Spinal cord (tissue), 10 donors: Measurements from ENCODE around the gene ATP7B. TPM values are rescaled to one million over a fixed set of nuclear protein-coding genes. Genes with fewer than 3 reads are reported as not detected.

Experiments
- DNase-seq, 6 donors: peaks; one replicate each; pipeline versions ENCODE4 v3.0.0 to v3.0.0-alpha.2; 2013 to 2015; ENCODE audit warnings: low spot score in 6 of 6, low read depth in 4 of 6
- H3K27ac ChIP-seq: one replicate; pipeline ENCODE4 v1.5.1; 2013; ENCODE audit warnings: low read depth, low read length, control low read depth
- H3K27me3 ChIP-seq: one replicate; pipeline ENCODE4 v1.6.1; 2013; ENCODE audit warnings: low read length; ENCODE audit not compliant: control insufficient read depth, insufficient read depth
- H3K36me3 ChIP-seq: one replicate; pipeline ENCODE4 v1.6.1; 2013; ENCODE audit warnings: low read length; ENCODE audit not compliant: control insufficient read depth, insufficient read depth
- H3K4me1 ChIP-seq: one replicate; pipeline ENCODE4 v1.6.1; 2013; ENCODE audit warnings: low read length; ENCODE audit not compliant: control insufficient read depth, insufficient read depth
- H3K4me3 ChIP-seq: one replicate; pipeline ENCODE4 v1.5.1; 2013; ENCODE audit warnings: low read depth, low read length, control low read depth
- H3K9me3 ChIP-seq: one replicate; pipeline ENCODE4 v1.6.1; 2013; ENCODE audit warnings: low read length; ENCODE audit not compliant: control insufficient read depth, insufficient read depth
- WGBS: methylation state at CpG from one replicate; pipeline ENCODE4 v1.1.5; 2013; ENCODE audit warnings: missing lambda C conversion rate; ENCODE audit not compliant: insufficient coverage; 5-methylcytosine and 5-hydroxymethylcytosine counted together
- long read RNA-seq, 4 donors: transcript quantifications; one replicate each; lab custom pipeline, GENCODE V29; 2026
- polyA plus RNA-seq, 2 donors: library from polyadenylated mRNA; unstranded; fragments of 120-200 nt; gene quantifications; one replicate each; pipeline ENCODE4 v1.2.1, GENCODE V29; 2013; ENCODE audit not compliant: insufficient read length in 2 of 2
- total RNA-seq, 2 donors: library from RNA; depleted of rRNA in 1 of 2; stranded (reverse); fragments of 120-200 nt in 1 of 2; fragments of >200 nt in 1 of 2; gene quantifications; one replicate each; pipeline versions ENCODE4 v1.2.3 to v1.2.4, GENCODE V29; 2013 to 2014
- donor health status: healthy.

Gene ATP7B
- total RNA-seq (10 to 100 TPM in 1 of 2 donors, 1 to 10 TPM in 1; 9.8 to 10.5 TPM), polyA plus RNA-seq (10 to 100 TPM; 12.7 to 13.0 TPM)
- long read RNA-seq, donor 1, result 0 reads
- long read RNA-seq, donor 2, result 0 reads
- long read RNA-seq, donor 3, result 0 reads
- long read RNA-seq, donor 4, full-length matches to known transcripts, result 1 of 1 reads
- long read RNA-seq, donor 4, partial matches to known transcripts, result 0 of 1 reads
- long read RNA-seq, donor 4, other reads (novel, unspliced or antisense), result 0 of 1 reads

DNA sequence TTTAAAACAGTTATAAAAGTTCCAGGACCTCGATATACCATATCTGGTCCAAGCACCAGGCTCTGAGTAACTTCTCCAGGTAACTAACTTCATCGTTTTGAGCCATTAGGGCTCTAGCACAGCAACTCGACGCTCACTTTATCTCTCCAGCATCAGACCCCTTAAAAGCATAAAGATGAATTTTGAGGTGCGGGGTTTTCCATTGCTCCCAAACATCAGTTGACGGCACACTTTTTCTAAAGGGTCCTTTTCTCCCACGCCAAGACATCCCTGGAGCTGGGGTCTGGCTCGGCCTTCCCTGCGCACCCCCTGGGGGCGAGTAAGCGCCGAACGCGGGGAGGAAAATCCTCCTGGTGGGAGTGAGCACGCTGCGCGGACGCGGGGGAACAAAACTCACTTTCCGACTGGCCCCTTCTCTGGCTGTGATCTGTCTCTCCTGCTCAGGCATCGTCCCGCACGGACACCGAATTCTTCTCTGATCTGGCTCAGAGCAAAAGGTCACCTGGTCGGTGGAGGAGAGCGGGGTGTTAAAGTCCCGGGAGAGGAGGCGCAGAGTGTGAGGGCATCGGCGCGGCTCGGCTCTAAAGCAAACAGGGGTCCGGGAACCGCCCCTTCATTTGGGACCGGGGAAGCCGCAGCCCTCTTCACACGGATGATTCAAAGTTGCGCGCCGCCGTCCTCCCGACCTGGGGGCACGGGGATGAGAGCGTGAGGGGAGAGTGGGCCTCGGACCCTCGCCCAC, at the start of gene ATP7B:
TSS of gene ATP7B (minus strand) at position 561 of the 742 bp plus-strand sequence. CDS start at position 448, 113 bp downstream.
- Histone ChIP-seq H3K4me3 (peak within 1 kb of the TSS; percentile 98), H3K27ac (peak within 1 kb of the TSS; percentile 64), H3K9me3 (no peaks in the 10 kb centered on the region), H3K27me3 (no peaks in the 10 kb centered on the region), H3K36me3 (no peaks in the 10 kb centered on the region), H3K4me1 (peaks cover 5% of the 10 kb centered on the region)
- WGBS, result under 1% methylated on average over 45 of the region's 46 CpGs
- peak in 3 of 6 donors; percentile 26 to 58 (median 36) for DNase-seq

DNA sequence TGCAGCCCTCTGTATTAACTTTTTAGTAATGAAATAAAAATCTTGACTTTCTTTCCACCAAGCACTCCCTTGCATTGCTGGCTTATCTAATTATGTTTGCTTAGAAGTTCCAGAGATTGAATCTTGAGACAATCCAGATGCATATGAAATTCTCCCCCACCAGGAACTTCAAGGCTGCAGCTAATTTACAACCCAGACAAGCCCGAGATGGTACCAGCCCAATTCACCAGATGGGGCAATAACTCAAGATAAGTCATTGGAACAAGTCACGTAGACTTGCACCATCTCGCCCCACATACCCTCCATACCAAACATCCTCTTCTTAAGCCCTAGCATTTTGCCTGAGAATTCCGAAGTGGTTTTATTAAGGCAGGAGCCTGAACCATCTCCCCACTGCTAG, 42.2 kb upstream of the ATP7B start:
- Histone ChIP-seq H3K4me1 (no peaks in the 10 kb centered on the region), H3K36me3 (no peaks in the 10 kb centered on the region), H3K4me3 (no peak overlapping the region), H3K27me3 (no peaks in the 10 kb centered on the region), H3K9me3 (no peaks in the 10 kb centered on the region), H3K27ac (no peak overlapping the region)
- no peak for DNase-seq
- 80% methylated on average over 4 of the region's 4 CpGs for WGBS

DNA sequence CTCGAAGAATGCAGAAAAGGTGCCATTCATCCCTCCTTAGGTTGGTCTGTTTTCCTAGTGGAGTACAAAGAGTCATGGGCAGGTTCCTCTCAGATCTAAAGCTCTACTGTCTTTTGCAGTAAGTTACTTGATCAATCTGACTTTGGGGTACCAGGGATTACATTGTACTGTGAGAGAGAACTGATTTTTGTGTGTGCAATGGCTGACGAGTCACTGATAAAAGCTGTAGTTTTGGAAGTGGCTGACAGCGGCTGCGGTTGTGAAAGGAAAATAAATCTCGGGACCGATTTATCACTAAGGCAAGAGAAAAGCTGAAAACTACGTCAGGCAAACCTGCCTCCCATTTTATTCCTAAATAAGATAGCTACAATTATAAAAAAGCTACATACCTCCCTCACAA, 40.1 kb upstream of the ATP7B start:
- H3K27me3 ChIP-seq, result no peaks in the 10 kb centered on the region
- DNase-seq, result no peak
- H3K9me3 ChIP-seq, result no peaks in the 10 kb centered on the region
- H3K27ac ChIP-seq, result no peak overlapping the region
- H3K4me1 ChIP-seq, result no peaks in the 10 kb centered on the region
- 82% methylated on average over 3 of the region's 7 CpGs for WGBS
- no peaks in the 10 kb centered on the region for H3K36me3 ChIP-seq
- no peak overlapping the region for H3K4me3 ChIP-seq

DNA sequence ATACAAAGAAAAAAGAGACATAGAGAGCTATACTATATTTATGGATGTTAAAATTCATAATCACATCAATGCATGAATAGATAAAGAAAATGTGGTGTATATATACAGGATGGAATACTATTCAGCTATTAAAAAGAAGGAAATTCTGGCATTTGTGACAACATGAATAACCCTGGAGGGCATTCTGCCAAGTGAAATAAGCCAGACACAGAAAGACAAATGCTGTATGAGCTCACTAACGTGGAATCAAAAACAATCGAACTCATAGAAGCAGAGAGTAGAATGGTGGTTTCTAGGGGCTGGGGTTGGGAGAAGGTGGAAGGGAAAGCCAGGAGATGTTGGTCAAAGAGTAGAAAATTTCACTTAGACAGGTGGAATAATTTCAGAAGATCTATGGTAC, 37.3 kb upstream of the ATP7B start:
- DNase-seq, result no peak
- H3K27ac ChIP-seq, result no peak overlapping the region
- H3K4me1 ChIP-seq, result no peaks in the 10 kb centered on the region
- no peaks in the 10 kb centered on the region for H3K27me3 ChIP-seq
- 67% methylated on average over 2 of the region's 2 CpGs for WGBS
- H3K36me3 ChIP-seq, result no peaks in the 10 kb centered on the region
- no peaks in the 10 kb centered on the region for H3K9me3 ChIP-seq
- no peak overlapping the region for H3K4me3 ChIP-seq

DNA sequence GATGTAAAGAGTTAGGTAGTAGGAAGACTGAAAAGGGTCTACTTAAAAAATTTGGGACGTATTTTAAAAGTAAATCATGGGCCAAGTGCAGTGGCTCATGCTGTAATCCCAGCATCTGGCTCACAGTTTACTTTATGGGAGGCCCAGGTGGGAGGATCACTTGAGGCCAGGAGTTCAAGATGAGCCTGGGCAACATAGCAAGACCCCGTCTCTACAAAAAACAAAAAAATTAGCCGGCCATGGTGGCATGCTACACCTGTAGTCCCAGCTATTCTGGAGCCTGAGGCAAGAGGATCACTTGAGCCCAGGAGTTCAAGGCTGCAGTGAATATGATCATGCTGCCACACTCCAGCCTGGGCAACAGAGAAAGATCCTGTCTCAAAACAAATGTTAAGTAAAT, 36.2 kb upstream of the ATP7B start:
- no peak for DNase-seq
- Histone ChIP-seq H3K9me3 (no peaks in the 10 kb centered on the region), H3K27ac (no peak overlapping the region), H3K4me1 (no peaks in the 10 kb centered on the region), H3K36me3 (no peaks in the 10 kb centered on the region), H3K27me3 (no peaks in the 10 kb centered on the region), H3K4me3 (no peak overlapping the region)
- WGBS, result 100% methylated on average over 3 of the region's 3 CpGs

DNA sequence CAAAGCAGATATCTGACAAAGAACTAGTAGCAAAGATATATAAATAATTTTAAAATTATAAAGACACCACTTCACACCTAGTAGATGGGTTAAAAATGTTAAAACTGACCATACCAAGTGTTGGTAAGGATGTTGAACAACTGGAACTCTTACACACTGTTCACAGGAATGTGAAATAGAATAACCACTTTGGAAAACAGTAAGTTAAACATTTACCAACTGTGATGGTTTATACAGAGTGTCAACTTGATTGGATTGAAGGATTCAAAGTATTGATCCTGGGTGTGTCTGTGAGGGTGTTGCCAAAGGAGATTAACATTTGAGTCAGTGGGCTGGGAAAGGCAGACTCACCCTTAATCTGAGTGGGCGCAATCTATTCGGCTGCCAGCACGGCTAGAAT, 32.4 kb upstream of the ATP7B start:
- Histone ChIP-seq H3K27ac (no peak overlapping the region), H3K4me1 (no peaks in the 10 kb centered on the region), H3K36me3 (no peaks in the 10 kb centered on the region), H3K27me3 (no peaks in the 10 kb centered on the region), H3K4me3 (no peak overlapping the region), H3K9me3 (no peaks in the 10 kb centered on the region)
- DNase-seq, result no peak
- WGBS, result 93% methylated on average over 3 of the region's 3 CpGs

DNA sequence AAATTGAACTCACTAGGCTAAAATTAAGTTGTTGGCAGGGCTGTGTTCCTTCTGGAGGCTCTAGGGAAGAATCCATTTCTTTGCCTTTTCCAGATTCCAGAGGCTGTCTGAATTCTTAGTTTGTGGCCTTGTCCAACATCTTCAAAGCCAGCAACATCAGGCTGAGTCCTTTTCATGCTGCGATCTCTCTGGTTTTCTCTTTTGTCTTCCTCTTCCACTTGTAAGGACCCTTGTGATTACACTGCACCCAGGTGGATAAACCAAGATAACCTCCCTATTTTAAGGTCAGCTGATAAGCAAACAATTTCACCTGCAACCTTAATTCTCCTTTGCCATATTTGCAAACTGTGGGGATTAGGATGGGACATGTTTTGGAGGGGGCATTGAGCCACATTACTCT, 24.8 kb upstream of the ATP7B start:
- DNase-seq, result no peak
- Histone ChIP-seq H3K36me3 (no peaks in the 10 kb centered on the region), H3K4me1 (no peaks in the 10 kb centered on the region), H3K27me3 (no peaks in the 10 kb centered on the region), H3K9me3 (no peaks in the 10 kb centered on the region), H3K27ac (no peak overlapping the region), H3K4me3 (no peak overlapping the region)
- 100% methylated on average over 1 of the region's 1 CpG for WGBS

DNA sequence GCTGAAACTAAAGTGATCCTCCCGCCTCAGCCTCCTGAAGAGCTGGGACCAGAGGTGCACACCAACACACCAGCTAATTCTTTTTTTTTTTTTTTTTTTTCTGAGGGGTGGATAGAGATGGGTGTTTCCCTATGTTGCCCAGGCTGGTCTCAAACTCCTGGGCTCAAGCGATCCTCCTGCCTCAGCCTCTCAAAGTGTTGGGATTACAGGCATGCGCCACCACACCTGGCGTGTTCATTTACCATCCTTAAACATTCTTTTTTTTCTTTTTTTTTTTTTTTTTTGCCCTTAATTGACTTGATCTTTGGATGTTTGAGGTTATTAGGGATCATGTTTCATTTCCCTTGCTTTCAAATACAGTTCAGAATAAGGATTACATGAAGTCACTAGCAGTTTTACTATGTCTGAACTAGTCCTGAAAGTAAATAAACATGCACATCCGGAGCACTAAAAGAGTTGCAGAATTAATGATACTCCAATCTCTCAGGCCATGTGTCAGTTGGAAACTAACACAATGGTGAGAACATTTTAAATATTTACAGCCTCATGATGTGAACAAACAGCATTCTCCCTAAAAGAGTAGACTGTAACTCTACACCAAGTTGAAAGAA, 23.5 kb upstream of the ATP7B start:
- no peak overlapping the region for H3K4me3 ChIP-seq
- no peaks in the 10 kb centered on the region for H3K9me3 ChIP-seq
- no peaks in the 10 kb centered on the region for H3K4me1 ChIP-seq
- H3K27me3 ChIP-seq, result no peaks in the 10 kb centered on the region
- H3K36me3 ChIP-seq, result no peaks in the 10 kb centered on the region
- whole genome bisulfite sequencing, result no CpG with 5 or more reads among the region's 5 CpGs
- no peak overlapping the region for H3K27ac ChIP-seq
- DNase-seq, result no peak

DNA sequence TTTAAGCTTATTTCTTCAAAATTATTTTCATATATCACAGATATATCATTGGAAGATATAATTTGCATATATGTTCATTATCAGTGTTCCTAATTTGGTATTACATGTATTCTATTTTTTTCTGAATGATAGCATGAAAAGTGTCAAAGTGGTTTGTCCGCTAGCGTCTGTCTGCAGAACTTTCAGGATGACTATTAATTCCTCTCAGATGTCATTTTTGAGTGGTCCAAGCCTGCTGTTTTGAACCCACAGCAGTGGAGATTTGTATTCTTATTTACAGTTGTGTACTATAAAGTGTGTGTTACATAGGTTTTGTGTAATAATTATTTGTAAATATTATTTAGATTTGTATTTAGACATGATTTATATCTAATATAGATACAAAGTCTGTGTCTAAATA, 21.8 kb upstream of the ATP7B start:
- Histone ChIP-seq H3K4me1 (no peaks in the 10 kb centered on the region), H3K27me3 (no peaks in the 10 kb centered on the region), H3K36me3 (peaks cover 6% of the 10 kb centered on the region), H3K9me3 (no peaks in the 10 kb centered on the region), H3K4me3 (no peak overlapping the region), H3K27ac (no peak overlapping the region)
- DNase-seq, result no peak
- WGBS, result no CpG with 5 or more reads among the region's 2 CpGs
